ENCODE results near the gene ANGPTL4. TPM values are rescaled to one million over a fixed set of nuclear protein-coding genes. Genes with fewer than 3 reads are reported as not detected.
A peak's percentile ranks its signal among the peaks of the same experiment; 100 is the strongest.

The ANGPTL4 gene
- total and polyA plus RNA-seq, 2 of the 13 experiments (the other 11 are each of a cell fraction or from before 2014, with no cell fraction given): 0.80 to 21.7 TPM

- FAIRE-seq (no peak), DNase-seq (ENCODE audit: low spot score) (no peak), ATAC-seq (no peak)
- in situ Hi-C loops (cut with HindIII; ENCODE audit: extremely low pct_ligation_motif_present, low pct_unique_long_range_greater_than_20kb): no loop called here
- H3K4me3 ChIP-seq (replicated peaks in 1 of 3; ENCODE audit: insufficient read depth in 1 of 3, low read depth in 2 of 3, low read length in 3 of 3): no peak overlapping the region
- H3K79me2 ChIP-seq (ENCODE audit: insufficient read depth, low read length): peaks cover 17% of the 10 kb centered on the region
- TF ChIP-seq RBFOX2 (IDR thresholded peaks at IDR 0.05; ENCODE audit: low read depth, low read length): peak; percentile 14; the same call in 1 of the 2 replicates
- TF ChIP-seq AGO2 (optimal IDR thresholded peaks at IDR 0.05; ENCODE audit: low read depth, low read length): peak; percentile 83
- TF ChIP-seq POLR2G (IDR thresholded peaks at IDR 0.05; ENCODE audit: low read depth, low read length): peak; percentile 61; the same call in 1 of the 2 replicates
- TF ChIP-seq SUZ12 (IDR thresholded peaks at IDR 0.05; ENCODE audit: low read depth, low read length): no peak
- no peak for TF ChIP-seq E2F5 (CRISPR knock-in tag; conservative IDR thresholded peaks at IDR 0.05)
- 0 out of 2 replicates have a peak, but pooled peaks have one; percentile 18 for TF ChIP-seq BCL3 (CRISPR knock-in tag; IDR thresholded peaks at IDR 0.05)
- BruUV-seq (replicated peaks): no TSS peak
- H4K20me1 ChIP-seq (ENCODE audit: insufficient read depth, low read length): no peaks in the 10 kb centered on the region
- H3K4me1 ChIP-seq (ENCODE audit: insufficient read depth, low read length): peaks cover 17% of the 10 kb centered on the region
- ChIA-PET POLR2A (interaction anchor here (0.7 to 6.5 kb wide), 2 partner anchors 10 to 139 kb away, joined by 3 to 39 read pairs; partner anchors contain the start of gene CD320), CTCF (ENCODE audit: low intra/inter-chr PET ratio, low total read pairs) (no interaction called here)
- WGBS (ENCODE audit: low lambda C conversion rate): 97% methylated on average over 11 of the region's 14 CpGs
- H3K27me3 ChIP-seq (ENCODE audit: control insufficient read depth in 1 of 2, insufficient read depth in 2 of 2, low read length in 2 of 2): no peaks in the 10 kb centered on the region; a peak in 1 of 5 replicates
- no peak overlapping the region for H3K27ac ChIP-seq (ENCODE audit: extremely low read length, insufficient read depth, low read length)
- no peak overlapping the region for H2AFZ ChIP-seq (ENCODE audit: low read length)
- H3K36me3 ChIP-seq (replicated peaks in 1 of 2; ENCODE audit: control insufficient read depth in 1 of 2, insufficient read depth in 2 of 2, low read length in 2 of 2): peaks cover 6 to 17% of the 10 kb centered on the region in 2 experiments; a peak in 4 of 5 replicates
- no peak overlapping the region for H3K4me2 ChIP-seq (ENCODE audit: low read depth, low read length)
- no peak overlapping the region for H3K9ac ChIP-seq (ENCODE audit: insufficient read depth, low read depth, low read length)
- H3K9me3 ChIP-seq (ENCODE audit: low read length): no peaks in the 10 kb centered on the region
- intact Hi-C loops (cut with micrococcal nuclease; ENCODE audit: unreplicated experiment): no loop called here
These were observed 47.4 kb upstream of the ANGPTL4 start for GRCh38 chr19:8316351-8317125.
